ENCODE results near the gene DNTTIP2. TPM values are rescaled to one million over a fixed set of nuclear protein-coding genes. Genes with fewer than 3 reads are reported as not detected.

DNTTIP2 gene
- total RNA-seq, 1 experiment from 2014 or later = 66.1 TPM

GRCh38 chr1:93907718-93908117 lies 28.7 kb upstream of the DNTTIP2 start (continued):
- TF ChIP-seq REST (IDR thresholded peaks at IDR 0.05; ENCODE audit: low read depth) = no peak
- TF ChIP-seq MAX (IDR thresholded peaks at IDR 0.05) = no peak

- Histone ChIP-seq H3K4me3 (replicated peaks in 1 of 2; ENCODE audit: low read depth in 1 of 2, low read length in 2 of 2) (no peak overlapping the region), H3K4me1 (ENCODE audit: control insufficient read depth in 1 of 2, insufficient read depth in 2 of 2, low read length in 2 of 2) (peaks cover 7 to 34% of the 10 kb centered on the region in 2 experiments; a peak in 3 of 4 replicates), H2AFZ (ENCODE audit: low read depth, low read length, poor library complexity, severe bottlenecking) (no peak overlapping the region), H3K27ac (ENCODE audit: low read depth, low read length) (no peak overlapping the region), H3K79me2 (ENCODE audit: insufficient read depth, low read length) (peaks cover 65% of the 10 kb centered on the region), H3K9me3 (ENCODE audit: control insufficient read depth in 1 of 2, insufficient read depth in 1 of 2, low read depth in 1 of 2, low read length in 2 of 2) (no peaks in the 10 kb centered on the region), H3K36me3 (ENCODE audit: control insufficient read depth in 1 of 2, insufficient read depth in 2 of 2, low read length in 2 of 2) (no peaks in the 10 kb centered on the region), H3K9ac (ENCODE audit: low read length) (no peak overlapping the region), H3K27me3 (ENCODE audit: insufficient read depth, low read length) (no peaks in the 10 kb centered on the region), H3K9me2 (ENCODE audit: insufficient read depth) (no peaks in the 10 kb centered on the region), H3K4me2 (ENCODE audit: low read length) (no peak overlapping the region), H4K20me1 (ENCODE audit: insufficient read depth) (no peaks in the 10 kb centered on the region)
- ChIA-PET POLR2A (no interaction called here), CTCF (no interaction called here), RAD21 (ENCODE audit: low non-redundant PET in 1 of 2, low total read pairs in 2 of 2, uncharacterized antibody in 2 of 2, unreplicated experiment in 2 of 2) (no interaction called here)
- intact Hi-C loops (cut with micrococcal nuclease) = loop anchor here (5.0 to 10.0 kb wide), 2 partner anchors 331 to 428 kb away; partner anchors contain the start of gene ARHGAP29
- no peak for ATAC-seq
- BruUV-seq (replicated peaks) = no TSS peak
- no peak for DNase-seq (ENCODE audit: low read depth, low spot score)
- no peak for TF ChIP-seq ZNF274 (IDR thresholded peaks at IDR 0.05; ENCODE audit: low read depth, low read length)
- no peak for TF ChIP-seq MAX (IDR thresholded peaks at IDR 0.05)
- no peak for TF ChIP-seq CBX3 (IDR thresholded peaks at IDR 0.05; ENCODE audit: low read depth)
Observed at GRCh38 chr1:93906480-93906879, 27.5 kb upstream of the DNTTIP2 start.

Data from HCT116 (cell line).